Uterine smooth muscle cell (primary cell): ENCODE data around the gene GSDME. TPM values are rescaled to one million over a fixed set of nuclear protein-coding genes. Genes with fewer than 3 reads are reported as not detected.

Experiments
- total RNA-seq: library from RNA; depleted of rRNA; stranded (reverse); fragments of >200 nt; gene quantifications from 2 replicates; pipeline ENCODE4 v1.2.3, GENCODE V29; 2014

GSDME gene
- 56.4 and 61.7 TPM in 2 replicates for total RNA-seq

DNA sequence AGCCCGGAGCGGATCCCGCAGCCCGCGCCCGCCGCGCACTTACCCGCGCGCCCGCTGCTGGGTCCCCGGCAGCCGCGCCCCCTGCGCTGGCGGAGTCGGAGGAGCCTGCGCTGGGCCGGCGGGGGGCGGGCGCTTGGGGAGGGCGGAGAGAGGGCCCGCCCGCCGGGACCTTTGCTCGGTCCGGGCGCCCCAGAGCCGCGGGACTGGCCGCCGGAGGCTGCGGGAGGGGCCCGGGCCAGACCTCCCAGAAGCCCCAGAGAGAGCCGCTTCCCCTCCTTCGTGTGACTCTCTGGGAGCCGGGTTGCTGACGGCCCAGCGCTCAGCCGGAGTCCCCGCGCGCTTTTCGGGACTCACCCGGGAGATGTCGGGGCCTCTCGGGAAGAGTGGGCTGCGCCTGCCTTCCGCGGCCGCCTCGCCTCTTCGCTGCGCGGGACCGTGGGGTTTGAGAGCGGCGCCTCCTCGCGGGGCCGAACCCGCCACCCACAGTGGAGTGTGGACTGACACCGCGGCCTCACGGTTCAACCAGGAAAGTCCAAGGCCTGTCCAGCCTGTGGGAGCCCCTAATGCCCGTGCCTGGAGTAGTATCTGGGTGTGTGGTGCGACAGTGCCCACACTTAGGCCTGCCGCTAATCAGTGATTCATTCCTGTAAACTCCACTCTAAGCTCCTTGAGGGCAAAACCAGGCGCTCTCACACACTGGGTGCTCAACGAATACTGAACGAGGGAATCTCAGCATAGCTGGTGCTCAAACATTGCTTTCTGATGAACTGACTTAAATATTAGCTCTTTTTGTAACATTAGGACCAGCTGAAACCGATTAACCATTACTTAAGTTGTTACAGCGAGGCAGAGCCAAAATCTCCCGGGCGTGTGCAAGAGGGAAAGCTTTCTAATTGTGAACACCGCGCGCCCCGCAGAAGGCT is at the start of gene GSDME:
Gene GSDME, minus strand, starts transcription at position 112 of the 923 bp plus-strand sequence. CDS start 7,690 bp downstream, outside the sequence.

Other genes starting within 250 kb of the GSDME start
- 41.9 and 52.6 TPM in 2 replicates for gene PALS2, start 184.0 kb downstream of the GSDME start, total RNA-seq
- gene OSBPL3, start 222.7 kb upstream of the GSDME start, total RNA-seq: 19.4 and 23.9 TPM in 2 replicates